Anterior cingulate cortex (tissue), 58 donors: ENCODE results near the gene AASS.

Experiments used
- DNase-seq, 58 donors: peaks; one replicate each; lab custom pipeline; 2025; lab: John Stamatoyannopoulos, UW

Gene AASS

DNA sequence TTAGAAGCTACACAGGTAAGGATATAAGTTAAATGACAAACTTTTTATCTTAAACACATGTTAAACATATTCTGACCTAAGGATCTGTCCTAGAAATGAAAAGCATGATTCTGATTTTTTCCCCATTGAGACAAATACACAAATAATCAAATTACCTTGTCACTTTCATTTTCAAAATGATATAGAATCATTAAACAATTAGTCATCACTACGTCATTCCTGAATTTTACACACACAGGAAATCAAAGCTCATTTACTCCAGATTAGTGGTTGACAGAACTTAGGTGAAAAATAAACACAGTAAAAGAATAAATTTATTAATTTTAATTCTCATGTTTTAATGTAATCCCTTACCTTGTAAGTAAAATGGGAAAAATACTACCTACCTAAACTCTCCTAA, 89.0 kb downstream of the AASS start:
- DNase-seq: no peak

DNA sequence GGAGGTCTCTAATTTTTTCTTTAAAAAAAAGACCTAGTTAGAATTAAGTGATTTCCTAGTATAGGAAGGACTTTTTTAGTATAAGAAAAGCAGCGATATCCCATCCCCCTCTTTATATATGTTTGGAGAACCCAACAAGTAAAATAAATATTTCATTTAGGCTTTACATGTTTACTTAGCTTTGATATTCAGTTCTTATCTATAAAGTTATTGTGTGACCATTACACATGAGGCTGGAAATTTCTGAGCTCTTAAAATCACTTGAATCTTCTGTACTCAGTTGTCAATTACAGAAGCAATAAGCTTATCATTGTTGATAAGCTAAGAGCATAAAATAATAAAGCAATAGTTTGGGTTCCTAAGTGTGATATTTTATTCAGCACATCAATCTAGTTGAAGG, 89.7 kb downstream of the AASS start:
- DNase-seq: no peak

DNA sequence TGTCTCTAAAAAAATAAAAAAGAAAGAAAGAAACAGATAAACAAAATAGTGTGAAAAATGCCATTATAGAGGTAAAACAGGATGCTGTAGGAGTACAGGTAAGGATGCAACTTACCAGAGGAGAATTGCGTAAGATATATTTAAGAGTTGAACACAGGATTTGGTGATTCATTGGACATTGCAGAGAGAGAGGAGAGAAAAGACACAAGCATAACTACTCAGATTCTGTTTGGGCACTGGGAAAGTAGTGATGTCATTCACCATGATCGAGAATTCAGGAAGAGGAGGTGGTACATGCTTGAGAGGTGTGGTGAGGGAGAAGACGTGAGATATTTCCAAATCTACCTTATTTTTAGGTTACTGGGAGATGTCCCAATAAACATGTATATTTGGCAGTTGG, 97.6 kb downstream of the AASS start:
- DNase-seq: no peak

DNA sequence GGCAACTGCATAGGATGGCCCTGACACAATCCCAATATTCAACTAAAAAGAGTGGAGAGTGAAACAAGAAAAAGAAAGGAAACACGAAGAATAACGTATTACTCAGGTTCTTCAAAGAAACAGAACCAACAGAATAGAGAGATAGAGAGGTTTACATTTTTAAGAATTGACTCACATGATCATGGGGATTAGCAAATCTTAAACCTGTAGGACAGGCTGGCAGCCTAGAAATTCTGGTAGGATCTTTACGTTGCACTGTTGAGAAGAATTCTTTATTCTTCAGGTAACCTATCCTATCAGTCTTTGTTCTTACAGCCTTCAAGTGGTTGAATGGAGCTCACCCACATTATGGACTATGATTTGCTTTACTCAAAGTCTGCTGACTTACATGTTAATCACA, 103.9 kb downstream of the AASS start:
- DNase-seq: no peak

DNA sequence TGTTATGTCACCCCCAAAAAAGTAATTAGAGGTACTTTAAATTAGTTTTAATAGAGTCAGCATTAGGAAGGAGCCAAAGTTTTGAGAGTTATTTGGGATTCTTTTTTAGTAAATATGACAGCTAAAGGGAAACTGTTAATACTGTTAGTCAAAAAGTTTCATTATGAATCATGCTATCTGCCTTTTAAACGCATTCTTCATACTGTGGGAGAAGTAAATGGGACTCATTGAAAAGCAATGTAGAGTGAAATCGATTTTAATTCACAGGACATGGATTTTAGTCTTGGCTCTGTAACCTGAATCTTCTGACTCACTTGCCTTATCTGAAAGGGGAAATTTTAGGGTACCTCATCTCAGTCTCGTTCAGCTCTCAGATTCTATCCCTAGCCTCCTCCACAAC, 105.1 kb downstream of the AASS start:
- DNase-seq: no peak

DNA sequence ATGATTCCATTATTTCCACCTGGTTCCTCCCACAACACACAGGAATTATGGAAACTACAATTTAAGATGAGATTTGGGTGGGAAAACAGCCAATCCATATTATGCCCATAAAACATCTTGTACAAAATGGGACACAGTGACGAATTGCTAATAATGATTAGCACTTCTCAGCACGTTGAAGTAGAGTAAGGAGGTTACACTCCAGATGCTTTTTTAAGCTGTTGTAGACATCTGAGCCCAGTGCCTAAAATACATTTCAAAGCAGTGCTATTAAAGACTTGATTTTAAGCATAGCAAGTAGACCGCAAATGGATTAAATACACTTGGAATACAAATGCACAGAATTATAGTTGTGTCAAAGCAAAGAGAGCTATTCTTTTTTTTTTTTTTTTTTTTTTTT, 105.9 kb downstream of the AASS start:
- DNase-seq: no peak

DNA sequence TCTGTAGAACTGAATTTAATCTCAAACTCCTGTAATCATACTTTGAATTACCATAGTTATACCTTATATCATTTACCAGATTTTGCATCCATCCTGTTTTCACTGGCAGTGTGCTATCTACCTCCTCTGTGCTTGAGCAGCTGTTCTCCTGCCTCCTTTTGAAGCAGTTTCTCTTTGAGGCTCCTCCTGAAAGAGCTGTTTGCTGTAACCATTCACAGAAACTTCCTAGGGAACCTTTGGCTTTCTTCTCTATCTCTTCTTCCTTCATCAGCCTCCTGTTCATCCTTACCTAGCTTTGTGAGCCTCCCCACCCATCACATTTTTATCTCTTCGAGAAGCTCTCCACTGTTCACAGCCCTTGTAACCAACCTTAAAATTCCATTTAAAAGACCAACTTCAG, 108.2 kb downstream of the AASS start:
- DNase-seq: no peak

DNA sequence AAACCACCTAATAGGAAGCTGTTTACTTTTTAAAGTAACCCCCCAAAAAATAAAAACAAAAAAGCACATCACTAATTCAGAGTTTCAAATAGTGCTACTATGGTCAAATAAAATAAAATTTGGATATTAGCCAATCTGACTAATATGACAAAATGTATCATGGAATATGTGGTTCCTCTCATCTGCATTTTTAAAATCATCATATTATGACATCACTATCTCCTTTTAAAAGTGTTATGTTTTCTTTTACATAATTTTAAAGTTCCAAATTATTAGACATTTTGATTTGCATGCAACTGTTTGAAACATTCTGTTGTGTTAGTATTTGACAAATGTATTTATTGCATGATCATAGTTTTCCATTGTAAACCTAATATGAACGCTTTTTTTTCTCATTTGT, 110.4 kb downstream of the AASS start:
- no peak for DNase-seq

DNA sequence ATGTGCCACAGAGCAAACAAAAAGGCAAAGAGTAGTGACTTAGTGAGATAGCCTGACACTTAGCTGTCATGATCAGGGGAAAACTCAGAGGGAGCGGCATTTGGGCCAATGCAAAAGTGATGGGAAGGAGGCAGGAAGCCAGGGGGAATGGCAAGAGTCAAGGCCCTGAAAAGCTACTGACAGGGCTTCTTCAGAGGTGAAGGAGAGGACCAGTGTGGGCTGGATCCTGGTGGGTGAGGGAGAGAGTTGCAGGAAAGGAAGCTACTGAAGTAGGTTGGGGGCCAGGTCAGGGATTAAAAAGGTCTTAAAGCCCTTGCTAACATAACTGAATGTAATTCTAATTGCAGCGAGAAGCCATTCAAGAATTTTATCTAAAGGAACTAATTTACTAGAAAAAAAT, 117.0 kb downstream of the AASS start:
- no peak for DNase-seq
